A673 (cell line): ENCODE measurements around the gene PADI6.

Experiments
- CTCF ChIP-seq: fragments of 300-800, 200-600 bp; sonication (generic); conservative IDR thresholded peaks from 2 replicates; pipeline ENCODE4 v1.5.1; 2017; ENCODE audit warnings: low read depth, mild to moderate bottlenecking, antibody characterized with exemption, low read length, moderate library complexity, mixed read lengths
- EZH2 ChIP-seq: fragments of 200-600 bp; sonication (generic); IDR thresholded peaks from 2 replicates; pipeline ENCODE4 v1.6.1; 2017; ENCODE audit warnings: borderline replicate concordance, low read depth, mild to moderate bottlenecking, mixed read lengths, antibody characterized with exemption, low read length; ENCODE audit not compliant: poor library complexity, severe bottlenecking

- TF ChIP-seq CTCF (no peak), EZH2 (no peak)
Observed at GRCh38 chr1:17347769-17348592, 24.0 kb upstream of the PADI6 start.
